Right forelimb (tissue), 1 donor: ENCODE data around the gene LYL1.

Experiments used
- DNase-seq: peaks from one replicate; pipeline ENCODE4 v3.0.0-alpha.2; 2018

The LYL1 gene

DNA sequence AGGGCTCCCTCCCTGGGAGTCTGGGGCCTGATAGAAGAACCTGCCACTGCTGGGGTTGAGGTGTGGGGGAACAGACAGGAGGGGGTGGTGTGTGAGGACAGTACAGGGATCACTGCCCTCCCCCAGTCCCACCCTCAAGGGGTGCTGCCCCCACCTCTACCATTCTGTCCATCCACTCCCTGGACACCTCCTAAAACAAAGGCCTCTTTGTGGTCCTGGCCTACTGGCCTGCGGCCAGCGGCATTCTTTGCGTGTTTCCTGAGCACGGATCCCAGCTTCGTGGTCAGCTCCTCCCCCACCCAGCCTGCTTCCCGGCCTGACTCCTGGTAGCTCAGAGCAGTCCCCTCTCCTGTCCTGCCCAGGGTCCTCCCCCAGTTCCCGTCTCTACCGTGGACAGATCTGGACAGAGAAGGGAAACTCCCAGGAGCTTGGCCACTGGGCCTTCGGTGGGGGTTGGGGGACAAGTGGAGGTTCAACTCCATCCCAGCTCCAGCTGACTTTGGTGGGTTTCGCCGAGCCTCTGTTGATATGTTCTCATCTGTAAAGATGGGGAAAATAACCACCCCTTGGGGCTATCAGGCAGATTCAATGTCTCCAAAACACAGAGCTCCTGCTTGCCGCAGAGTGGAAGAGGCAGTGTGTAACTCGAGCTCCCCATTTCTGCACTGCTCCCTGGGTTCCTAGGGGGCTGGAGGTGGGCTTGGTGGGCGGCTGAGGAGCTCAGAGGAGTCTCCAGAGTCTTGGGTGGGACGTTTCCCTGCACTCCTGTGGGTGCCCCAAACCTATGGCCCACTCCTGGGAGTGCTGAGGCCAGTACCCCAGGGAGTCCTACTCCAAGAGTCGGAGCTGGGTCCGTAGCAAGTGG, 48.7 kb downstream of the LYL1 start:
- peak; percentile 88 for DNase-seq

DNA sequence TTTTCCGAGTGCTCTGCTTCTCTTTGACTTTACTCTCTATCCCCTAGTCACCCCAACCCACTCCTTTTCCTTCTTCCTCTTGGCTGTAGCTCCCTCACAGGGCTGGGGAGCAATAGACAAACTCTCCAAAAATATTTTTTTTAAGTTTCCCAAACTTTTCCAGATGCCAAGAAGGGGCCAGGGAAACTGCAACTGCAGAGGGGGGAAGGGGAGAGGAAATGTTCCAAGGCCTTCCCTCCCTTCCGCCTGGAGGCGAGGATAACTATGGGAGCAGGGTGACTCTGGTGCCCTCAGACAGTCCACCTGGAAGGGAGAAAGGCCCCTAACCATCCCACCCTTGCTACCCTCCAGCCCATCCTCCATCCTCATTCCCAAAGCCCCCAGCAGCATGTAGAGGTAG, 49.4 kb downstream of the LYL1 start:
- no peak for DNase-seq

DNA sequence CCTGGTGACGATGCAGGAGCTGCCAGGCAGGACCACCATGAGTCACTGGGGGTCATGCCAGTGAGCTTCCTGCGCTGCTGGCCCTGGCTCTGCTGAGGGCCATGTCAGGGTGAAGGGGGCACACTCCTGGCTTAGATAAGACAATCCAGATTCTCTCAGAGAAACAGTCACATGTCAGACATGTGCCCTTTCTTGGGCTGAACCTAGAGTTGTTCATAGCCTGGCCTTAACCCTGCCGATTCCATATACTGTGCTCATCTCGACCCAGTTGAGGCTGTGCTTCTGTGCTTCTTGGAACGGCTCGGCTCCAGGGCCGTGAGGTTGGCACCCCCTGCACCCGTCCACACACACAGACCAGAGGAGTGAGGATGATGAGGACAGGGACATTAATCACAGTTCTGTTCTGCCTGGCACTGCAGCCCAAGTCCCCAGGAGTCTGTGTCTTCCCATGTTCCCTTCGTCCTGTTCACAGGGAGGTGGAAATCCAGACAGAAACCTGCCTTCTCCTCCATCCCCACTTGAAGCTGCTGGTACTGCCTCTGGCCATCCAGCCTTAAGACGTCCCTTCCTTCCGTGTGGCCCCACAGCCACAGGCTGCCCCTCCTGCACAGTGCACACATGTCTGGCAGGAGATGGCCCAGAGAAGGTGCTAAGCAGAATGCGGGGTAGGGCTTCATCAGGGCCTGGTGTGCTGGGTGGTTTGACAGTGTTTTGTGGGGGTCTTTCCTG, 50.0 kb downstream of the LYL1 start:
- no peak for DNase-seq

DNA sequence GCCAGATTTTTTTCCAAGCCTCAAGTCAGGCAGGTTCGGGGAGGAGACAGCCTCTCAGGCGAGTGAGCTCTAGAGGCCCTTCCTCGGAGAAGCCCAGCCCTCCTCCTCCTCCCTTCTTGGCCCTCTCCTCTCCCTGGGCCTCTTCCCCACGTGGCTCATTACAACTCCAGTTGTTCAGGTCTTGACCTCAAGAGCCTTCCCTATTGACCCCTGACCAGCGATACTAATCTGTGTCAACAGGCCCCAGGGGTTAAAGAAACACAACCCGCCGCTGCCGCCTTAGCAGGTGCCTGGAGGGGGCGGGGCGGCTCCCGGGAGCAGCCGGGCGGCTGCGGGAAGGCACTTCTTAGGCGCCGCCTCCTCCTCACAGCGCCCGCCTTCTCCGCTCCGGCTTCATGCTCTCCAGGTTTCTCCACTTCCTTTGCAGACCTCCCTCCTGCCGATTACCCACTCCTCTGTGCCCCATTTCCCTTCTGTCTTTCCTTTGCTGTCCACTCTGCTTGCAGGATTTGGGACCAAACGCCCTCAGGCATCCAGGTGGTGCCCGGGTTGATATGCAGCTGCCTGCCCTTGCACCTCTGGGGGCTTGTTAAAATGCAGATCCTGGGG, 51.0 kb downstream of the LYL1 start:
- DNase-seq: no peak

DNA sequence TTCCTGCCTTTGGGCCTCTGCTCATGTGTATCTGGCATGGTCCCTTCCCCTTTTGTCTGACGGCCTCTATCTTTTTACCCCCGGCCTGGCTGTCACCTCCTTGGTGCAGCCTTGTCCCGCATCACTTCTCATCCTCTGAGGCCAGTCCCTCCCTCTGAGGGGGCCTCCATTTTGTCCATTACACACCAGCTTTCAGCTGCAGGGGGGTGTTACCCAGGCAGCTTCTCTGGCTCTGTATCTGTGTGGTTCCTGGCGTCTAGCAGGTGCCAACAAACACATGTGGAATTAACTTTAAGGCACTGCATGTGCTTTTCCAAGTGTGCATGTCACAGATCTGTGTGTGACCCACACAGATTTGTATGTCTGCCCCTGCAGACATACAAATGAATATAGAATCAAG, 52.4 kb downstream of the LYL1 start:
- no peak for DNase-seq
